ENCODE results near the gene CD300LD. TPM values are rescaled to one million over a fixed set of nuclear protein-coding genes. Genes with fewer than 3 reads are reported as not detected.

CD300LD gene
- total and polyA plus RNA-seq, 2 of the 8 experiments (the other 6 are each of a cell fraction or from before 2014, with no cell fraction given), result not detected

DNA sequence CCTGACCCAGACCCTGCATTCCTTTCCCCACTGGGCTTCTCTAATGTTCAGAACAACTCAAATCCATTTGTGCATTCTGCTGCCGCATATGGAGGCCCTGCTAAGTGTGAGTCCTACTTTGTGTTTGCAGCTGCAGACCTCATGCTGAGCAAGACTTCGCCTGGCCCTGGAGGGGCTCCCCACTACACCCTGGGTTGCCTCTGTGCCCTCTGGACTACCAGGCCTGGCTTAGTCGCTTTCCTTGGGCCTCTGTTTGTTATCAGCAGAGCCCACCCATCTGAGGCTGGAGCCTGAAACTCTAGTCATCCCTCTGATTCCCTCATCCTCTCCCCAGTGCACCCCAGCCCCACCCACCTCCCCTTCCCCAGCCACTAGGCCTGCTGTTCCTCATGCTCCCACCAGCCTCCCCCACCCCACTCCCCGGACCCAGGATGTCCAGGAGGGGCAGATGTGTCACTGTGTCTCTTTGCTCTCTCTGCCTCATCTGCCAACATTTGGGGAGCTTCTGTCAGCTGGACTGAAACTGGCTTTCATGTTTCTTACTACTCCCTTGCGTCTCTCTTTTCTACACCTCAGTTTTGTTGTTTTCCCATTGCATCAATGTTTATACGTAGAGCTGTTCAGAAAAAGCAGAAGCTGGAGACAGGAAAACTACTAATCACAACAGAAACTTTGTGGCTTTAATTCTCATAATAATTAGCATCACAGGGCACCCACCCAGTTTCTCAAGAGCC lies 49.3 kb upstream of the CD300LD start:
- Histone ChIP-seq H4K91ac (replicated peaks; ENCODE audit: insufficient read length, low read length) (no peak overlapping the region), H3K14ac (ENCODE audit: insufficient read length) (no peak overlapping the region), H4K8ac (ENCODE audit: extremely low read depth, insufficient read depth, low read length) (no peak overlapping the region), H2BK120ac (replicated peaks; ENCODE audit: low read depth, low read length) (no peak overlapping the region), H3K4ac (replicated peaks; ENCODE audit: insufficient read length, low read depth, low read length) (no peak overlapping the region), H3K36me3 (ENCODE audit: control insufficient read depth in 2 of 4, insufficient read depth in 4 of 4, low read length in 3 of 4) (no peaks in the 10 kb centered on the region), H3K79me2 (ENCODE audit: control insufficient read depth in 1 of 2, insufficient read depth in 2 of 2, low read length in 2 of 2) (no peaks in the 10 kb centered on the region), H3K27ac (ENCODE audit: low read depth, low read length) (no peak overlapping the region; the same call in 1 of the 2 replicates), H2BK15ac (ENCODE audit: low read length) (no peak overlapping the region), H3K27me3 (replicated peaks in 1 of 4; ENCODE audit: control insufficient read depth in 3 of 4, extremely low read depth in 1 of 4, insufficient read depth in 3 of 4, low read length in 3 of 4) (no peaks in the 10 kb centered on the region), H3K23ac (ENCODE audit: insufficient read length) (no peak overlapping the region), H3K79me1 (ENCODE audit: low read depth, low read length) (no peaks in the 10 kb centered on the region), H3K4me3 (ENCODE audit: extremely low read depth in 1 of 4, insufficient read depth in 2 of 4, low read depth in 3 of 4, low read length in 4 of 4) (no peak overlapping the region), H3K4me1 (replicated peaks in 1 of 4; ENCODE audit: control insufficient read depth in 3 of 4, insufficient read depth in 4 of 4, low read length in 3 of 4) (peaks cover 0 to 9% (median 5%) of the 10 kb centered on the region in 4 experiments; a peak in 3 of 7 replicates), H3K9ac (replicated peaks in 1 of 4; ENCODE audit: extremely low read depth in 1 of 4, low read depth in 3 of 4, low read length in 3 of 4) (no peak overlapping the region), H3K23me2 (ENCODE audit: low read depth, low read length) (no peaks in the 10 kb centered on the region), H4K20me1 (replicated peaks in 1 of 2; ENCODE audit: control insufficient read depth in 1 of 2, insufficient read depth in 2 of 2, low read length in 2 of 2) (no peaks in the 10 kb centered on the region), H3K18ac (ENCODE audit: extremely low read depth, low read length) (no peak overlapping the region), H3K56ac (replicated peaks; ENCODE audit: insufficient read length, low read depth, low read length) (no peak overlapping the region), H4K5ac (ENCODE audit: insufficient read length, low read depth, low read length) (no peak overlapping the region), H2BK12ac (ENCODE audit: low read depth, low read length) (no peak overlapping the region), H3K9me3 (ENCODE audit: insufficient read depth in 2 of 2, low read depth in 1 of 2, low read length in 1 of 2) (no peaks in the 10 kb centered on the region; a peak in 1 of 4 replicates), H3K4me2 (ENCODE audit: insufficient read depth in 1 of 2, low read depth in 2 of 2, low read length in 2 of 2) (no peak overlapping the region), H2BK20ac (ENCODE audit: low read length) (no peak overlapping the region), H2BK5ac (ENCODE audit: low read depth, low read length) (no peak overlapping the region), H2AFZ (ENCODE audit: low read length) (no peak overlapping the region), H2AK5ac (ENCODE audit: low read depth, low read length) (no peak overlapping the region)
- CTCF ChIA-PET (ENCODE audit: partially characterized antibody), result no interaction called here
- POLR2A ChIA-PET (ENCODE audit: partially characterized antibody), result no interaction called here
- FAIRE-seq, result no peak
- TF ChIP-seq BACH1 (IDR thresholded peaks at IDR 0.05; ENCODE audit: low read length), result no peak
- no peak for TF ChIP-seq POLR2AphosphoS5 (IDR thresholded peaks at IDR 0.05; ENCODE audit: low read depth, low read length)
- no peak for TF ChIP-seq TBP (IDR thresholded peaks at IDR 0.05; ENCODE audit: low read depth, low read length)
- TF ChIP-seq NRF1 (IDR thresholded peaks at IDR 0.05; ENCODE audit: low read depth, low read length), result no peak
- no peak for TF ChIP-seq JUND (IDR thresholded peaks at IDR 0.05; ENCODE audit: low read length)
- no peak for TF ChIP-seq GTF2F1 (IDR thresholded peaks at IDR 0.05; ENCODE audit: borderline replicate concordance, low read depth, low read length)
- no peak for TF ChIP-seq FOSL1 (IDR thresholded peaks at IDR 0.05; ENCODE audit: insufficient read depth, low read depth, low read length)
- no peak for TF ChIP-seq ATF2 (IDR thresholded peaks at IDR 0.05; ENCODE audit: low read length)
- WGBS, 2 experiments (ENCODE audit: extremely low coverage in 1 of 2, insufficient coverage in 1 of 2, insufficient read length in 1 of 2, insufficient replicate concordance in 2 of 2, low coverage in 1 of 2, low lambda C conversion rate in 2 of 2, missing lambda C conversion rate in 1 of 2), result 83% methylated on average over 5 of the region's 6 CpGs; no CpG with 5 or more reads in 1 of the 2 experiments
- no peak for DNase-seq (ENCODE audit: low read depth in 1 of 2, low spot score in 2 of 2)

Data from H1 (cell line).